GM18873 (cell line): ENCODE measurements around the gene IFT25.

Experiments used
- ATAC-seq: cut with Tn5 transposase; IDR thresholded peaks from one replicate; pipeline ENCODE4 v1.9.1; 2021; ENCODE audit warnings: mild to moderate bottlenecking, moderate library complexity, moderate number of reproducible peaks; ENCODE audit not compliant: unreplicated experiment, low FRiP score

Gene IFT25

DNA sequence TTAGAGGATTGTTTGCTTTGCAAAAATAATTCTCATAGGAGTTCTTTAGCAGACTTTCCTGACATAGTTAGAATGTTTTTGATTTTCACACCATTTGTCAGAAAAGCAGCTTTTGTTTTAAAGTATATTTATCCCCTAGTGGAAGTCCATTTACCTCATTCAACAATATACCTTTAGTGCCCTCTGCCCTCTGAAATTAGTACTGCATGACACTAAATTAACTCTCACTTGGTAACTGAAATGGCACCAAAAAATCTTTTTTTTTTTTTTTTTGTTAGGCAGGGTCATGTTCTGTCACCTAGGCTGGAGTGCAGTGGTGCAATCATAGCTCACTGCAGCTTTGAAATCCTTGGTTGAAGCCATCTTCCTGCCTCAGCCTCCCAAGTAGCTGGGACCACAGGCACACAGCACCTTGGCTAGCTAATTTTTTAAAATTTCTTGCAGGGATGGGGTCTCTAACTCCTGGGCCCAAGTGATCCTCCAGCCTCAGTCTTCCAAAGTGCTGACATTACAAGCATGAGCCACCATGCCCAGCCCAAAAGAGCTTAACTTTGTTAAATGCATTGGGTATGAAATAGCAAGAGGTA, 14.3 kb upstream of the IFT25 start:
- no peak for ATAC-seq

DNA sequence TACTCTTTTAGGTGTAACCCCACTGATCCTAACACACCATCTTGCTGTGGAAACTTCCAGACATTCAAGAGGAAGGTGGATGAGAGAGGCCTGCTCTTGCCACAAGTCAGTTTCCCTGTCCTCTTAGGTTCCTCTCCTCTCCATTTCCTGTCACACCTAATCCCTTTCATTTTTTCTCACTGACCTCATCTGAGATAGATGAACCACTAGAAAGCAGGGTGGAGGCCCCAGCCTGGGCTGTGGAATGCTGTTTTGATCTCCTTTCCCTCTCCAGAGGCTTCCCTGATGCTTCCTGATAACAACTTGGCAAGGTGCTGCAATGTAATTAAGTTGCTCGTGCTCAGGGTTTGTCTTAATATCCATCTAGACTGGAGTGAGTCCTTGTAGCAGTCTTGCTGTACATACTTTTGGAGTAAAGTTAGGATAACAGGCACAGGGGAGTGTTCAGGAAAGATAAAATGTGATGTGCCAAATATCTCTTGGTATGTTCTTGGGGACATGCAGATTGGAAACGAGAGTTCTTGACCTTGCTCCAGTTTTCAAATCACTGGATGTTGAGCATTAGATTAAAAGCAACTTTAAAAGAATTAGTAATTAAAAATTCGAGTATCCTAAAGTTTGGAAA, 11.8 kb upstream of the IFT25 start:
- ATAC-seq, result no peak

DNA sequence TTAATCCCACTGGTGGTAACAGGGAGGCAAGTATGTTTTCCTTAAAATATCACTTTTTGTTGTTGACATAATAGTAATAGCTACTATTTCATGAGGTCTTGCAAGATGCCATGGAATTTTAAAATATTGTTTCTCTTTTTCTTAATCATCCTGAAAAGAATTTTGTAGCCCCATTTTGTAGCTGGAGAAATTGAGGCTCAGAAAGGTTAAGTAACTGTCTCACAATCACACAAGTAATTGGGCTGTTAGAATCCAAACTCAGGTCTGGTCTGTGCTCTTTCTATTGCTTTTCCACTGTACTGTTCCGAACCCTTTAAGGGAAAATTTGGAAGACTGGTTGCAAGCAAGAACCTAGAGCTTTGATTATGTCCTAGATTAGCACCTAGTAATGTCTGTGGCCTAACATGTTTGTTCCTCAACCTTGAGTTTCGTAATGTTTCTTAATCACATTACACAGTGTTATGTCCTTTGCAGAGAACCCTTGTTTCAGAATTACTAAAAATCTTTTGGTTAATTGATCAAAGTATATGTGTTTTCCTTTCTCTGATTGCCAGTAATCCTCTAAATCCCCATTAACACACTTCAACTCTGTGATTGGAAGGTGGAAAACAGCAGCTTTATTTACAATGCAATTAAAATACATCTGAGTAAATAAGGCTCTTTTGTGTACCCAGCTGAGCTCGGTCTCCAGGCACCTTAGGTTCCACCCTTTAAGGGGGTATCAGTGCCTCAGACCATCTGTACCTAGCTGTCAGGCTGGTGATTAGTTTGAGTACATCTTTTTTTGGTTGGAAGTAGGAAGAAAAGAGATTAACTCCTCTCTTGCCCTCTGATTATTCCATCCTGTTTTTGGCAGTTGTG, 11.0 kb upstream of the IFT25 start:
- no peak for ATAC-seq

DNA sequence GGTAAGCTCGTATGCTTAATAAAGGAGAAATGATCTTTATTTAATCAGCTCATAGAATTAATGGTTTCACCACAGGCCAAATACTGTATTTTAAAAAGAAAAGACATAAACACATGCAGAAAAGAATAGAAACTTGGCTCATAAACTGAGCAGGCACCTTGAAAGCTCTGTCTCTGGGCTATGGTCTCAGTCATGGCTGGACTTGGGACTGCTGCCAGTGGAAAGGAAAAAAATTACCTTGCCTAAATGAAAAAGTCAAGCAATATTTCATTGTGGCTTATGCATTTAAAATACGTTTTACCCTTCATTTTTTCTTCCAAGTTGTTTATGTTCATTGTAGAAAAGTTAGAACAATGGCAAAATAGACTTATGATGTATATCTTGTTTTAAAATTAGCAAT, 8.6 kb upstream of the IFT25 start:
- ATAC-seq, result no peak

DNA sequence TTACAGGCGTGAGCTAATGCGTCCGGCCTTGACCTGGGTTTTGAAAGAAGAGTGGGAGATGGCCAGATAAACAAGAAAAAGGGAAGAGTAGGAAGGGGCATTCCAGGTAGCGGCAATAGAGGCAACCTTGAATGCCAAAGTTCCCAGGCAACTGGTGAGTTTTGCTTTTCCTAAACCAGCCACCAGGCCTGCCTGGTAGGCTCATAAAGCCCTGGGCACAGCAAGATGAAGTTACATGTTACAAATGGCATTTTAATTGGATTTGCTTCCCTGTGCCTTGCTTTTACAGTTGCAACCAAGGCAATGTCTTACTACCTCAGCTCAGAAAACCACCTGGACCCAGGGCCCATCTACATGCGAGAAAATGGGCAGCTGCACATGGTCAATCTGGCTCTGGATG, 6.2 kb upstream of the IFT25 start:
- no peak for ATAC-seq

DNA sequence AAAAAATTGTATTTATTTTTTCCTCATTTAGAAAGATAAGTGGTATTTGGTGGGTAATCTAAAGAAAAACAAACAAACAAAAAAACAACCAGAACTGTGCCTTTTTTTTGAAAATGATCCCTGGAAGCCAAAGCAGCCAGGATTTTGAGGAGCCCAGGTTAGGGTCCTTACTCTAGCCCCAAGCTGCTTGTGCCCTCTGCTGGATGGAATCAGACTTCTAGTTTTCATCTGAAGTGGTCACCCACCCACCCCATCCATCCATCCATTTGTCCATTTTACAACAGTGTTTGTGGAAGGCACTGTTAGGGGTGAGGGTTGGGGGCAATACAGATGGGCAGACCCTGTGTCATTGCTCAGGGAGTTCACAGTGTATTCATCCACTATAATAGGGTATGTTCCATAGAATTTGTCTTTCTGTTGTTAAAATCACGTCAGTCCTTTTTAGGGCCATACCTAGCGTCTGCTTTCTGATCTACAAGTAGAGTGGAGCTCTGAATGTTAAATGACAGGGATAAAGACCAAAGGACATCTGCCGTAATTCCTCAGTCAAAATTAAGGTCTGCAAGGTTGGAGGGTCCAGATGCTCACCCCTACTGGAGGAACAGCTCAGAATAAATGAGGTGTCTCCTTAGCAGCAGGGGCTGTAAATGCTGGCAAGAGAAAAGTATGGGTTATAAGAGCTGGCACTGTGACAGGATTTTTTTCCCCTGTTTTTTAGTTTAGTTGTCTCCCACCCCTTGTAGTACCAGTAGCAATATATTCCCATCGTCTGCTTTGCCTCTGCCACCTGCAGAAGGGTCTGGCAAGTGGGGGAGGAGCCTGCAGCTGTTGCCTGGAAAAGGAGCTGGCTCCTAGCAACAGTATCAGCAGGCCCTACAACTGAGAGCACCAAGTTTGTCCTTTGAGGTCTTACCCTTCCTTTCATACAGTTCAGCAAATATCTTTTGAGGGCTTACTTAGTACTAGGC, 3.8 kb upstream of the IFT25 start:
- no peak for ATAC-seq

DNA sequence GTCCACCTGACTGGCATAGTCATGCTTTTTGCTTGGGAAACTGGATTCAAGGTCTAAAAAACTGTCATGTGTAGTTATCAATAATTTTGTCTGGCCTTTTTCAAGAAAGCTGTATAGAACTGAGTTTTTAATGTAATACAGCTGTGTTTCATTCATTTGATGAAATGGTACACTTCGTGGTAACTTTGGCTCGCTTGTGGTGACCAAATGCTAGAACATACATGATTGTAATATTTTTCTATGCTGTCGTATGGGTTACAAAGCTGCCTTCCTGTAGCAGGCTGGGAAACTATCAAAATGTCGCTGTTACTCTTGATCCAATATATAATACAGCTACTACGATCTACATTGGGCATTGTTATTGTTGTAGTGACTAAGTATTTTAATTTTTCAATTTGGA, 2.8 kb upstream of the IFT25 start:
- no peak for ATAC-seq

DNA sequence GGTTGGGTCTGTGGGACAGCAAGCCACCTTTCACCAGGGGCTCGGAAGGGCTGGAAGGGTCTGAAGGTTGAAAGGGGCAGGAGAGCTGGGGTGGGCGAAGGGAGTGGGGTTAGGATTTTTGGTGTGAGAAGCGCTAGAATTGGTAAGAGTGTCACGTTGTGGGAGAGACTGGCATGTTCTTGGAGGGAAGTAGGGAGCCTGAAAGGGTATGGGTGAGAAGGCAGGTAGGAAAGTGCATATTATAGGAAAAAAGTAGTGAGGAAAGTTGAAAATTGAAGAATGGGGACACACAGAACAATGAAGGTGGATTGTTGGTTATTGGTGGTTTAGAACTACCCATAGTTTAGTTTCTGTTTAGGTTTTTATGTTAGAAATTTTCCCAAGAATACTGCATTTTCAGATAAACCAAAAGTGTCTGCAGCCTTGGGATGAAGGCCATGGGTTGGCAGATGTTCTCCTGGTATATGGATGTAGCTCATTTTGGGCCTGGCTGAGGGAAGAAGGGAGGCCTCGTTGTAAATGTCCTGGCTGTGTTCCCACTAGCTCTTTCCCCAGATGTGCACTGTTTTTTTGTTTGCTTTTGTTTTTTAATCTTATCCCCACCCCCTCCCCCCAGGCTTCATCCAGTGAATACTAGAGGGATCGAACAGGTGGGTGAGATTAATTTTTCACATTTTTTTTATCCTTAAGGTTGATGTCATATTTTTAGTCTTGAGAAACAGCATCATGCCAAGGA, 1.8 kb upstream of the IFT25 start:
- no peak for ATAC-seq

DNA sequence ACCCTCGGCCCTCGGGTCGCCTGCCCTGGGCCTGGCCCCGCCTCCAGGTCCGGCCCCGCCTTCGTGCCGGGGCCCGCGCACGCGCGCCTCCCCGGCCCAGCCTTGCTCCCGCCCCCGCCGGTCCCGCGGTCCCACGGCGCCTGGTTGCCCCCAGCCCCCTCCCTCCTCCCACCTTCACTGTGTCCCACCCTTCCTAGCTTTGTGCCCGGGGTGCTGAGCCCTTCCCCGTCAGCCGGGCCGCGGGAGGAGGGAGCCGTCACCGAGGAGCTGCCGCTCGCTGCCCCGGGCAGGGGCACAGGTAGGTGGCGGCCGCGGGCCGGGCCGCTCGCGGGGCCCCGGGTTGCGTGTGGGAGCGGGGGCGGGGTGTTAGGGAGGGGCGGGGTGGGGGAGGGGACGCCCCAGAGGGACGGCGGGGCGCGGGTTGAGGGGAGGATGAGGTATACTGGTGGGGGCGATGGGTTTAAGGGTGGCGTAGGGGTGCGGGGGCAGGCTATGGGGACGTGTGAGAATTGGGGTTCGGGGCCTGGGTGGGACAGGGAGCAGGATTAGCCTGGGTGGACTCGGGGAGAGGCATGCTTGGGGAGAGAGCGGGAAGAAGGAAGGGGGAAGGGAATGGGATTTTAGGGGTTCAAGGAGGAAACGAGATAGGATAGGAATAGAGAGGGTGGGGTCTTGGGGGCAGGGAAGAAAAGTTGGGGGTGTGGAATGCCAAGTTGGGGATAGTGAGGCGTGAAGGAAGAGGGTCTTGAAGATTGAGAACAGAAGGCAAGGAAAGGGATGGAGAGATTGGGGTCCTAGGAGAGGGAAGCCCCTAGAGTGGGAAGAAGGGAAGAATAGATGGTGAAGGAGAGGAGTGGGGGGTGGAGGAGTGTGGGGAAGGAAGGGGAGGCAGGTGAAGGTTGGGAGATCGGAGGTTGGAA, 1.0 kb upstream of the IFT25 start, which contains the start of gene LRRC42:
Gene LRRC42 (plus strand): TSS at position 99 of the 920 bp plus-strand sequence. CDS start 5,650 bp downstream, outside the sequence.
- ATAC-seq, result peak; percentile 38

DNA sequence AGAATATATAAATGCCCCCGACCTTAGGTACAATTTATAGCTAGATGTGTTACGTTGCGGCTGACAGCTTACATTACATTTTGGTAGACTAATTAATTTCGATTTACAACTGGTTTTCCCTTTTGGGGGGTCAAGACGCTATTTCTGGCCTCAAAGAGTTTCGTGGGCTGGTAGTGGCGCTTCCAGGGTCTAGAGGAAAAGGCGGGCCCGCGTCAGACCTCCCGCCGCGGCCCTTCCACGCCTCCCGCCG, 391 bp downstream of the IFT25 start:
- no peak for ATAC-seq

DNA sequence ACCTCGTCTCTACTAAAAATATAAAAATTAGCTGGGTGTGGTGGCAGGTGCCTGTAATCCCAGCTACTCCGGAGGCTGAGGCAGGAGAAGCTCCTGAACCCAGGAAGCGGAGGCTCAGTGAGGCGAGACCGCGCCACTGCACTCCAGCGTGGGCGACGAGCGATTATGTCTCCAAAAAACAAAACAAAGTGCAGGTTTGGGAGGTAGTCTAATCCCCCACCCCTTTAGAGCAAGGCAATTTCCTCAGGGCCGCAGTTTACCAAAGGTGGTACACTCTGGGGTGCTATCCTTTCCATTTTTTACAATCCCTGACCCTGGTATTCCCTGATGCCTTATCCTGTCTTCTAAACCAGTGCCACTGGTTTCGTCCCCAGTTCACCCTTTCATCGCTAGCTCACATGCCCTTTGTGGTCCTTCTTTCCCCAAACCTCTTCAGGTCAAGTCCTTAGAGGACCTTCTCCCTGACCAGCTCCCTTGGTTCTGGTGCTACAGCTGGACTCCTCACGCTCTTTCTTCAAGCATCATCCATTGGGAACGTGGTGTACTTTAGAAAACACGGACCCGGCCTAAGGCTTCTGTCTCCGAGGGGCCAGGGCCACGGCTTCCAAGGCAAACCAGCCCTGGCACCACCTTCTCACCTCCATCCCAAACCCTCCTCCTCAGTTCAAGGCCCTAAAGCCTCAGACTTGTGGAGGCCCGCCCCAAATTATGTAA, 873 bp downstream of the IFT25 start:
- ATAC-seq, result no peak

DNA sequence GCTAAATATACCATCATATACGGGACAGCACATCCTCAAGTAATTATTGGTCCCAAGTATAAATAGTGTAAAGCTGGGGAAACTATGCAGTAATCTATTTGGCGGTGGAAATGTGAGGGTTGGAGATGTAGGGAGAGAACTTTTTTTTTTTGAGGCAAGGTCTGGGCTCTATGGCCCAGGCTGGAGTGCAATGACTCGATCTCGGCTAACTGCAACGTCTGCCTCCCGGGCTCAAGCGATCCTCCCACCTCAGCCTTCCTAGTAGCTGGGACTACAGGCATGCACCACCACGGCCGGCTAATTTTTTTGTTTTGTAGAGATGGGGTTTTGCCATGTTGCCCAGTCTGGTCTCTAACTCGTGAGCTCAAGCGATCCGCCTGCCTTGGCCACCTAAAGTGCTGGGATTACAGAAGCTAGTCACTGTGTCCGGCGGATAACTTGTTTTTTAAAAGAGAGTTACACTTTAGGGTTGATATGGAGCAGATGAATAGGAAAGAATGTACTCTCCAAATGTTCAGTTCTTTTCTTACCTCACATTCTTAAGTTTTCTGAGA, 1.9 kb downstream of the IFT25 start:
- ATAC-seq, result no peak

DNA sequence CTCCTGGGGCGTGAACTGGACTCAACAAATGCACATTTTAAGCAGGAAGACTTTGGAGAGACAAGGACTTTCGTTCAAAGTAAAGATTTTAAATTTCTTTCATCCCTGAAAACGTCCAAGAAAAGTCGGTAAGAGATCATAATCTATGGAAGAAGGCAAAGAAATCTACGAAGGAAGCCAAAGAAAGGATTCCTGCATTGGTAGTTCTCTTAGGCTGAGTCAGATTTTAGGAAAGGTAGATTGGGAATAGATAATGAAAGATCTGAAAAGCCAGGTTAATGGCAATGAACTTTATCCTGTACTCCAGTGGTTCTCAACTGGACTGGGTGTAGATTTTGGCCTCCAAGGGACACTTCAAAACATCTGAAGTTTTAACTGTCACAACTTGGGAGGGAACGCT, 2.4 kb downstream of the IFT25 start:
- no peak for ATAC-seq

DNA sequence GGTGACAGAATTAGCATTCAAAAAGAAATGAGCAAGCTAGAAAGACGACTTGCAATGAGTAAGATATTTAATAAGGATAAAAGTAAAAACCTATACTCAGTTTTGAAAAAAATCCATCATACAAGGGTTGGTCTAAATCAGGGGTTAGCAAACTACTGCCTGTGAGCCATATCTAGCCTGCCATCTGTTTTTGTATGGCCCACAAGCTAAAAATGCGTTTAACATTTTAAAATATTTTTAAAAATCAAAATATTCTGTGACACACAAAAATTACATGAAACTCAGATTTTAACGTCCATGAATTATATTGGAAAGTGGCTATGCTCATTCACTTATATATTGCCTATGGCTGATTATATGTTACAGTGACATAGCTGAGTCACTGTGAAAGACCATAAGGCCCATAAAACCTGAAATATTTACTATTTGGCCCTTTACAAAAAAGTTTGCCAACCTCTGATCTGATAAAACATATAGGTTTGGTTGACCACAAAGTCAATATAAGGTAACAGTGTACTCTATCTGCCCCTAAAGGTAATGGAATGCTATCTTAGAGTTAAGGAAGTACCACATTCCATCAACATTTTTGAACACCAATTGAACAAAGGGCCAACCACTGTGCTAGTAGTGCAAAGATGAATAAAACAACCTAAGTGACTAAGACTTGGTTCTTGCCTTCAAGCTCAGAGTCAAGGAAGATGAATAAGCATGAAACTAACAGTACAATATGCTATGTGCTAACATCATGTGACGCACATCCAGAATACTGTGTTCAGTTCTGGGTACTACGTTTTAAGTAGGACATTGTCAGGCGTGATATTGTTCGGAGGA, 3.2 kb downstream of the IFT25 start:
- ATAC-seq, result no peak

DNA sequence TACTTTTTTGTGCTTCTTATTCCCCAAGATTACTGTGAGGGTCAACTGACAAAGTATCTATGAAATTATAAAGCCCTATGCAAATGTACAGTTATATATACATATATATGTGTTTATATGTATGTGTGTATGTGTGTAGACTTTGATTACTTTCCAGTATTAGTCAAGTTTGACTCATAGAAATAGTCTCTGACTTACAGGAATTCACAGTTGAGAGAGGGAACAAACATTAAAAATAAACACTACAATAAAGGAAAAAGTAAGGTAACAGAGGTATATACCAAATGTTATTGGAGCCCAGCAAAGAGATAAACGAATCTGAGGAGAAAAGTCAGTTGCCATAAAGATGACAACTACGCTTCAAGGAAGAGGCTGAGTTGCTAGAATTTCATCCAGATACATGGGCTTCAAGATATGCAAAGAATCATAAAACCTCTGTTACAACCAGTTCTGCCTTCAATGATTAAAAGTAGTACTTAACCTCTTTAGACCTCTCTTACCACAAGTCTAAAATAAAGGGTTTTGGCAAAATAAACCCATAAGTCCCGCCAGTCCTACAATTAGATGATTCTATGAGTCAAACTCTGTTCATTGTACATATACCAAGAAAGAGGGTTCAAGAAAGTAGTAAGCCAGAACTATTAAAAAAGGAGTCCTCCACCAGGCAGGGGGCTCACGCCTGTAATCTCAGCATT, 7.2 kb downstream of the IFT25 start:
- ATAC-seq, result no peak

DNA sequence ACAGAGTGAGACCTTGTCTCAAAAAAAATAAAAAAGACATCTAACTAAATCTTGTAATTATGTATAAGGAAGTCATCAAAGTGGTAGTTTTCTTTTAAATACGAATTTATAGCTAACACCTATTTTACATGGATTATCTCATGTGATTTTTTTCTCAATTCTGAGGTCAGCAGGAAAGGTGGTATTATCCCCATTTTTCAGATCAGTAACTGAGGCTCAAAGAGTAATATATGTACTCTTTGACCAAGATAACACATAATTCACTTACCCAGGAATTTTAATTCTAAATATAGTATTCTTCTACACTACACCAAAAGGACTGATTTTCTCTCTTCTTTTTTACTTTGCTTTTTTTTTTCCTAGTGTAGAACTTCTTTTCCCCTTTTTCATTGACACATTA, 9.1 kb downstream of the IFT25 start:
- no peak for ATAC-seq
